Stimulated activated CD4-positive, alpha-beta T cell treated with anti-CD3 and anti-CD28 coated beads, Interleukin-12 subunit alpha, Interleukin-12 subunit beta, amount 100 ng/mL, for 4 hours (primary cell): Measurements from ENCODE around the gene F11R.
"Not testable (repeated sequence)": the region's sequence is repeated elsewhere in the genome, so short reads cannot be mapped to it uniquely, and the experiment has no call there.

Source experiments
- DNase-seq: peaks from one replicate; pipeline ENCODE4 v3.0.0-alpha.2; 2020

F11R gene

DNA sequence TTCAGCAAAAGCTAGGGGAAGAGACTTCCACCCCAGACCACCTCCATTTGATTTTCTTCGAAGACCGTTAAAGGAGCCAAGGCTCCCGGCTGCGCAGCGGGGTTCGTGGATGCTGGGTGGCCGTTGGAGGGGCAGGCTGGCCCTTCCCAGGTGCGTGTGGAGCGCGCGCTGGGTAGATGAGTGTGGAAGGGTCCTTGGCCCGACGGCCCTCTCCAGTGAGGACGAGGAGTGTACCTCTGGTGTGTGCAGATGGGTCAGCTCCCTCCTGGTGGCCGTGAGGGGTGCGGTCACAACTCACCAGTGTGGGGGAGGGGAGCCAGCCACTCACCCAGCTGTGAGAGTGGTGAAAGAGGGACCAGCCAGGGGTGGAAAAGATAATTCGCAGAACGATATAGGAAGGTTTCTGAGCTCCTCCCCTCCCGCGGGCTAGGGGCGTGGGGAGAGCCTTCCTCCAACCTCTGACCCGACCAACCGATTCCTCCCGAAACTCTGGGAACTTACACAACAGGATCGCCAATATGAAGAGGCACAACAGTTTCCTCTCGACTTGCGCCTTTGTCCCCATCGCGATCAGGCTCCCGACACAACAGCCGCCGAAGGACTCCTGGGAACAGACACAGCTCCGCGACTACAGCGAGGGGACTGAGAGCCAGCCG, at the start of gene F11R:
Gene F11R (minus strand): TSS at position 644 of the 656 bp plus-strand sequence. CDS start 79 bp downstream, at position 565.
- peak; percentile 17 for DNase-seq

DNA sequence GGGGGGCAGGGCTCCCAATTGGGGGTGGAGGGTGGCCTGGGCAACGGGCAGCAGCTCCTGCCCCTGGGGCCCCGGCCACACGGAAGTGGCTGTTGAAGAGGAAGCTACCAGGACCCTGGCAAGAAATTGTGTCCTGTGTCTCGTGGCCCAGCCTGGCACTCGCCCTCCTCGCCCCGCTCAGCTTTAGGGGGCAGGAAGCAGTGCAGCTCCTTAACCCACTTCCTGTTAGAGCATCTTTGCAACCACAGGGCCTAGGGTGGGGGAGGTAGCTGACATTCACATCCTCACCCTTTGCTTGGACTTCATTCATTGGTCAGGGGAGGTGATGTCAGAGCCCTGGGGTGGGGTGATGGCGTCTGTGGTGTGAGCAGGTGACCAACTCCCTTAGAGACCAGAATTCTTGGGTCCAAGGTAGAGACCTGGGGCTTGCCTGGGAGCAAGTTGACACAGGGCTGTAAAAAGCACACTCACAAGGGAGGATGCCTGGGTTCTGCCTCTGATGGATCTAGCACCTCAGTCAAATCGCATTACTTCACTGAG, 48.8 kb upstream of the F11R start, which contains the start of gene ARHGAP30:
Gene ARHGAP30 (minus strand): TSS at position 161 of the 540 bp plus-strand sequence. CDS start 267 bp downstream, outside the sequence.
- DNase-seq, result peak; percentile 62

DNA sequence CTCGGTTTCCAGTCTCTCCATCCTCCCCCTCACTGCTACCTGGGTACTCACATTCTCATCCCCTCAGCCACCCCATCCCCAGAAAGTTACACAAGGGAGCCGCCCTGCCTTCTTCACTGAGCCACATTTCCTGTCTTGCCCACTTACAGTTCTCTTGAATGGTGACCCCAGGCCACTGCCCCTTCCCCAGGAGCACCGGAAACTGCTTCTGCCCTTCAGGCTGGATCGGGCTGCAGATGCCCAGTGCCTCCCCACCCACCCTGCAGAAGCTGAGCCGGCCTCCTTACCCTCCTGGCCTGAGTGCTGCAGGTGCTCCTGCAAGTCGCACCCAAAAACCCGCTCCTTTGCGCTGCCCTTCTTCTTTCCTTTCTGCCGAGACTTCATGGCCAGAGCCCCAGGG, 48.3 kb upstream of the F11R start:
- DNase-seq, result no peak

DNA sequence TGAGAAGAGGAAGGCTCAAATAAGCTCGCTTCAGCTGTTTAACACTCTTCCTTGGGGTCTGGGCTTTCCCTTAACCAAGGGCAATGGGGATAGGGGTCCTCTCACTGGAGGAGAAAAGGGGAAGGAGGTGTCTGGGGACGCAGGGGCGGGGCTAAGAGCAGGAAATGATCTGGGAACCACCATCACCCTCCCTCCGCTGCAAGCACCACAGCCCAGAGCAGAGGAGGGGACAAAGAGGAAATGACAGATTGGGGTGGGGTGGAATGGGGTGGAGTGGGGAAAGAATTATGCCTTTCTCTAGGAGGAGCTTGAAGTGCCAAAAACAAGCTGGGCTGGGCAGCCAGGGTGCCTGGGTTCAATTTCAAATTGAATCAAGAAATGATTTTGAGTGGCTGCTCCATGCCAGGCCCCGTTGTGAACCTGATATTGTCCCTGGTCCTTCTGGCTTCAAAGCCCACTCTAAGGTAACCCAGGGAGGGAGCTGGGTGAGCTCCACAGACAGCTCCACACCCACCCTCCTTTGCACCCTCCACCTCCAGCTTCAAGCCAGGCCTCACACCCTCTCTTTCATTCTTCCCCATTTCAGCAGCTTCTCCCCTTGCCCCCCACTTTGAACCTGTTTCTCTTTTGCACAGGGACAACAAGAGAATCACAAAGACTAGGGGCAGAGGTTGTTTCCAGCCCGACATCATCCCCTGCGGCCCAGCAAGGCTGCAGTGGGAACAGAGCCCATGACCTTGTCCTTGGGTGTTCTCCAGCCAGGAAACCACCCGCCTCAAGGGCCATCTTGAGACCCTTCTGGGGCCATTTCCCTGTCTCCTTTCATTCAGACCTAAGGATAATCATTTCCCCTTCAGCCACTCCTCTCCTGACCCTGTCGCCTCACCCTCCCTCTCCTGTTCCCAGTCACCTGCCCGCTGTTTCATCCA, 47.6 kb upstream of the F11R start:
- peak; percentile 69 for DNase-seq

DNA sequence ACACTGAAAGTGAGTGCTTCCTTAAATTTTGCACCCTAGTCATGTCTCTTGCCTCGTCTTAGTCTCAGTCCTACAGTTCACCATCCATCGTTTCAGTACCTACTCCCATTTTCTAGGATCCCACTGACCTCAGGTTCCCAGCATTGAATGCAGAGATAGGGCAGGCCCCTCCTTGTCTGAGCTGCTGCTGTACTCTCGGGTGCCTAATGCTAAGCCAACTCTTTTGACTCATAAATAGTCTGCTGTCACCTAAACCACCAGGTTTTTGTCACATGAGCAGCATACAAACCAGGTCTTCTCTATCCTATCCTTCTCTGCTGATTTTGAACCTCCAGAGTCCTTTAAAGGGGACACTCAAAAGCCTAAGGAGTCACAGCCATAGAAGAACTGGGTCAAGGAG, 45.7 kb upstream of the F11R start:
- no peak for DNase-seq

DNA sequence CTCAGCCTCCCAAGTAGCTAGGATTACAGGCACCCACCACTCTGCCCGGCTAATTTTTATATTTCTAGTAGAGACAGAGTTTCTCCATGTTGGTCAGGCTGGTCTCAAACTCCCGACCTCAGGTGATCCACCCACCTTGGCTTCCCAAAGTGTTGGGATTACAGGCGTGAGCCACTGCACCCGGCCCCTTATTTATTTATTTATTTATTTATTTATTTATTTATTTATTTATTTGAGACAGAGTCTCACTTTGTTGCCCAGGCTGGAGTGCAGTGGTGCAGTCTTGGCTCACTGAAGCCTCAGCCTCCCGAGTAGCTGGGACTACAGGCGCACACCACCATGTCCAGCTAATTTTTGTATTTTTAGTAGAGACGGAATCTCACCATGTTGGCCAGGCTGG, 44.7 kb upstream of the F11R start:
- not testable (repeated sequence) for DNase-seq

DNA sequence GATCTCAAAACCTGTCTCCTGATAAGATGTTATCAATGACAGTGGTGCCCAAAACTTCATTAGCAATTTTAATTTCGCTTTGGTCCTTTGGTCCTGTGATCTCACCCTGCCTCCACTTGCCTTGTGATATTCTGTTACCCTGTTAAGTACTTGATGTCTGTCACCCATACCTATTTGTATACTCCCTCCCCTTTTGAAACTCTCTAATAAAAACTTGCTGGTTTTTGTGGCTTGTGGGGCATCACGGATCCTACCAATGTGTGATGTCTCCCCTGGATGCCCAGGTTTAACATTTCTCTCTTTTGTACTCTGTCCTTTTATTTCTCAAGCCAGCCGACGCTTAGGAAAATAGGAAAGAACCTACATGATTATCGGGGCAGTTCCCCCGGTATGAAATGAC, 43.0 kb upstream of the F11R start:
- DNase-seq, result not testable (repeated sequence)

DNA sequence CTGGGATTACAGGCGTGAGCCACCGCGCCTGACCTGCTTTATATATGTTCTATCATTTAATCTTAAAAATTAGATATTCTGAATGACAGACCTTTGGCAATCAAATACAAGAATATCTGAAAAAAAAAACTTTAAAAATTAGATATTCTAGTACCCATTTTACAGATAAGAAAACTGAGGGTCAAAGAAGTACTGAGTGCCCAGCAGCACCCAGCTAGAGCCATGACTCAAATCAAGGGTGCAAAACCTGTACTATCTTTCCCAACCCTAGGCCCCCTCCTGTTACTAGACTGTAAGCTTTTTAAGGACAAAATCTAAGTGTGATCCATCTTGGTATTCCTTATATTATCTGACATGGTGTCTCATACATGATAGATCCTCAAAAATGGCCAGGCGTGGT, 40.5 kb upstream of the F11R start:
- DNase-seq, result no peak

DNA sequence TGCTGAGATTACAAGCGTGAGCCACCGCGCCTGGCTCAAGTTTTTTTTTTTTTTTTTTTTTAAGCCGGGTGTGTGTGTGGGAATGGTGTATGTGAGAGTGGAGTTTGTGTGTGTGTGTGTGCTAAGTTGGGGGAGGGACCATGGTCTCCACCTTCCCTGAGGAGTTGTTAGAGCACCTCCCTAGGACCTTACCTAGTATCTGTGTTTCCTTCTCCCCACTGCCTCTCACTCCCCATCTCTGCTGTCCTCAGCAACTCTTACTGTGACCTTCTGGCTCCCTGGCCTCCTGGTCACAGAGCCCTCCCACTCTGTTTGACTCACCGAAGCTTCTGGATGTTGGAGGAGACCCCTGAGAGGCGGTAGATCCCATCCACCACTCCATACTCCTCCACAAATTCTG, 38.3 kb upstream of the F11R start:
- no peak for DNase-seq

DNA sequence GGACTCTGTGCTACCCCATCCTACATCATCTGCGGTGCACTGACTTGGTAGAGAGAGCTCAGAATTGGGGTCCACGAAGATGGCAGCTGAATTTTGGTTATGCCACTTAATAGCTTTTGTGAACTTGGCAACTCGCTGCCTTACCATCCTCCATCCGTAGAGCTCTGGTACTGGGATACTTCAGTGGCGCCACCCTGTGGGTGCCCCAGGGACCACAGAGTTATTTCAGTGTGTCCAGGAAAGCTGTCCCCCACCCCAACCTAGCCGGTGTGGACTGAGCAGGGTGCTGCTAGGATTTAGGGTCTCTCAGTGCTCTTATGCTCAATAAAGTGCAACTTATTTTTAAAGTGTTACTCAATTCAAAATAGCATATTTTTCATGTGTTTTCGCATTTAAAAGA, 33.9 kb upstream of the F11R start:
- no peak for DNase-seq

DNA sequence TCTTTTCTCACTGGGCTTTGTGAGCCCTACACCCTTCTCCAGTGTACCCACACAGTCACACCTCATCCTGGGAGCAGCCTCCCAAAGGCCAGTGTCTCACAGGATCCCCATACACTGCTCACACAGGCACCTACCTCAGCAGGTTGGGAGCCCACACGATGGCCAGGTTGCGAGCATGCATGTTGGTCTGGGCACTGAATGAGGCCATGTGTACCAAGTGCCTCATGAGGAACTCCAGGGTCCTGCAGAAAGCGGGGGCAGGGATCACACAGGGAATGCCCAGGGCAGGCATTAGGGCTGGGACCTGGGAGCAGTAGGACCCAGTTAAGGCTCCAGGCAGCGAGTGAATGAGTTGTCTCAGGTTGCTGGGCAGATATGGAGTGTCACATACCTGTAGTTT, 33.3 kb upstream of the F11R start:
- no peak for DNase-seq

DNA sequence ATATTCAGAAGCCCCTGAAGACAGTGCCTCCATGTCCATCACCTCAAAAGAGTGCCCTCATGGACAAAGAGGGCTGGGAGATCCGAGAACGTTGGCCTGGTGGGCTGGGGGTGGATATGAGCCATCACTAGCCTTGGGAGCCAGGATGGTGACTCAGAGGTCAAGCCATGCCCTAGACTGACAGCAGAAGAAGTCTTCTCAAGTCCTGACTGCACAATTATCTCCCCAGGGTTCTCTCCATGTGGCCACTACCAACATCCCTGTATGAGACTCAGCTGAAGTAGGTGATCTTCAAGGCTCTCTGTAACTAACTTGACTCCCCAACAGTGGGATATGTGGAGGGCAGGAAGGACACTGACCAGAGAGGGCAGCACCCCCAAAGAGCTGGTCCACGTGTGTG, 31.9 kb upstream of the F11R start:
- DNase-seq, result no peak

DNA sequence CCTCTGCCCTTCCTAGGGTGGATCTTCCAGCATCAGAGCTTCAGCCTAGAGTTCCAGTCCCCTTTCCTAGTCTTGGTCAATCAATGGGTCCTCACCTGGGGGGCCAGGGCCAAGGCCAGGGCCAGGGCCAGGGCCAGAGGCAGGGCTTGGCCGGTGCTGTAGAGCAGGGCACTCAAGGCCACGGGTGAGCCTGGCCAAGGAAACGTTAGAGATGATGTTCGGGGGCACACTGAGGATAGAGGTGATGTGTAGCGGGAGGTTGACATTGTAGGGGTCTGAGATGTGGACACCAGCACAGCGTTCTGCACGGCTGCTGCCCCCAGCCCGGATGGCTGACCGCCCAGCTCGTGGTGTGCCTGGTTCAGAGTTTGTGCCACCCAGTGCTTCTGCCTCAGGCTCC, 30.3 kb upstream of the F11R start:
- DNase-seq, result no peak

DNA sequence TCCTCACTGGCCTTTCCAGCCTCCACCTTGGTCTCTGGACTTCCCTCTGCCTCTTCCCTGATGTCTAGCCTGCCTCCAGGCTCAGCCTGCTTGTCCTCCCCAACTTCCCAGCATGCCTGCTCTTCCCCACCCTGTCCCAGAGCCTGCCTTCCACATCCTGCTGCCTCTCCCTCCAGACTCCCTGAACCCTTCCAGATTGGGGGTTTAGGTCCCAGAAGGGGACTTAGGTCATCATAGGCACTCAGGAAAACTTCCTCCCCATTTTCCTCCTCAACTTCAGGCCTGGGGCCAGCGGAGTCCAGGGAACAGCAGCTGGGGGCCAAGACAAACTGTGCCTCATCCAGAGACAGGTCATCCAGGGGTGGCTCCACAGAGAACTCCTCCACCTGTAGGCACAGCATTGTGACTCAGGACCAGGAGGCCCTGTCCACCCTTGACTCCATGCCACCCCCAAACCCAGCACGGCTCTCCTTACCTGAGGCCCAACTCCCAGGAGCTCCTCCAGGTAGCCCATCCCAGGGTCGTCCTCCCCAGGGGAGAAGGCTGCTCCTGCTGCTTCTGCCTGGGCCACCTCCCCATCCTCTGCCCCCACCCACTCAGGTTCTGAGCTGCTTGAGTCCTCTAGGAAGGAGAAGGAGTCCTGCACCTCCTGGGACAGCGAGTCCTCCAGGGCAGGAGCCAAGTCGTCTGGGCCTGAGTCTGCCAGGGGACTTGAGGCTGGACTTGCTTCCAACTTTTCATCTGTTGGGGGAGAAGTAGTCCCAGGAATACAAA, 28.2 kb upstream of the F11R start:
- DNase-seq, result no peak

DNA sequence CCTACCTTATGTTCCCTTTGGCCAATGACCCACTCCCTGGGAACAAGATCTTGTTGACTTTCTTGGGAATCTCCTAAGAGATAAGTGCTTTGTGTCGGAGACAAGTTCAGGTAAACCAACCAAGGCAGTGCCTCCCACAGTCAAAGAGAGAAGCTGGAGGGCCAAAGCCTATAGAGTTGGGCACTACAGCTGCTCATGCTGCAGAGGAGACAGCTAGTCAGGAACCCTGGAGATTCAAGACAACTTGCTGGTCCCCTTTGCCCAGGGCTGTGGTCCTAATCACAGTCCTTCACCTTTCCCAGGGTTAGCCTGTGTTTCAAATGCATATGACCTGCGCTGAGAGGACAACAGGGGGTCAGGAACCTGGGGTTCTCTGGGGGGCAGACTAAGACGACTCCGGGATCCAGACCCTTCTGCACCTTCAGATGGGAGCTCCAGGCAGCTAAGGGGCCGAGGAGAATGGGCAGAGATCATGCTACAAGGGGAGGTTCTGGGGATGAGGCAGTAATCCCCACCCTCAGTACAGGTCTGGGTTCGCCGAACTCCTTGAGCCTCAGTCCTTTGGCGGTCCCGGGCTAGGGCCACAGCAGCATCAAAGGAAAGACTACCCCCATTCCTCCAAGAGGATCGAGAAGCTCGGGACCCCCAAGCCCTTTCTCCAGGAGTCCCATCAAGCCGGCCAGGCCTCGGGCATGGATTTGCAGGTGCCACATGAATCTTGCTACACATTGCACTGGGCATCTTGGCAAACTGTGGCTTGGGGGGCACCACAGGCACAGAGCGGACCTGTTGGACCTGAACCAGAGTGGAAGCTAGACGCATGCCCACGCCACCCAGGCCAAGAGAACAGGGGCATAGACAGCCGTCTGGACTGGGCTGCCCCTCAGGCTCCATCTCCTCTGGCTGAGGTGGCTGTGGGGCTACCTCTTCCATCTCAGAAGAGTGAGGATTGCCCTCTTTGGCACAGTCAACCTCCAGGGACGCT, 26.8 kb upstream of the F11R start:
- no peak for DNase-seq

DNA sequence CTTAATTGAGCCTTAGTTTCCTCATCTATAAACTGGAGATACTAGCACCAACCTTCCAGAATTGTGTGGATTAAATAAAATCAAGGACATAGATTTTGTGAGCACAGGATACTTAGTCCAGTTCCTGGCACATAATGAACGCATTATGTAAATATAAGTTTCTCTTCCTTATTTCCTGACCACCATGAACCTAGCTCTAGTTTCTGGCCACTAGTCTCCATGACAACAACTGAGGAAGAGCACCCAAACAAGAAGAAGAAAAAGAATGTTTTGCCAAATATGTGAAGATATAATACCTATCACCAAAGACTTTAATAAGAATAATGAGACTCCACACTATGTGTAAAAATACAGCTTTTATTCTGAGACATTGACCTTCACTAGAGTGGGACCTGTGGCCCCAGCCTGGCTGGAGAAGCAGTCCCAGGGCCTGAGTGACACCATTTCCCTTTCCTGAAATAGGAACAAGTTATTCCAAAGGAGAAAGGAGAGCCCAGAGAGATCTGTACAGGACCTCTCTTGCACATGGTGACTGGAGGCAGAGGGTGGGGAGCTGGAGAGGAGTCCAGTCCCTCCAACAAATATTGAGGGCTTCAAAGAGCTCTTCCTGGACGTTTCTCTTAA, 25.8 kb upstream of the F11R start:
- DNase-seq, result no peak

DNA sequence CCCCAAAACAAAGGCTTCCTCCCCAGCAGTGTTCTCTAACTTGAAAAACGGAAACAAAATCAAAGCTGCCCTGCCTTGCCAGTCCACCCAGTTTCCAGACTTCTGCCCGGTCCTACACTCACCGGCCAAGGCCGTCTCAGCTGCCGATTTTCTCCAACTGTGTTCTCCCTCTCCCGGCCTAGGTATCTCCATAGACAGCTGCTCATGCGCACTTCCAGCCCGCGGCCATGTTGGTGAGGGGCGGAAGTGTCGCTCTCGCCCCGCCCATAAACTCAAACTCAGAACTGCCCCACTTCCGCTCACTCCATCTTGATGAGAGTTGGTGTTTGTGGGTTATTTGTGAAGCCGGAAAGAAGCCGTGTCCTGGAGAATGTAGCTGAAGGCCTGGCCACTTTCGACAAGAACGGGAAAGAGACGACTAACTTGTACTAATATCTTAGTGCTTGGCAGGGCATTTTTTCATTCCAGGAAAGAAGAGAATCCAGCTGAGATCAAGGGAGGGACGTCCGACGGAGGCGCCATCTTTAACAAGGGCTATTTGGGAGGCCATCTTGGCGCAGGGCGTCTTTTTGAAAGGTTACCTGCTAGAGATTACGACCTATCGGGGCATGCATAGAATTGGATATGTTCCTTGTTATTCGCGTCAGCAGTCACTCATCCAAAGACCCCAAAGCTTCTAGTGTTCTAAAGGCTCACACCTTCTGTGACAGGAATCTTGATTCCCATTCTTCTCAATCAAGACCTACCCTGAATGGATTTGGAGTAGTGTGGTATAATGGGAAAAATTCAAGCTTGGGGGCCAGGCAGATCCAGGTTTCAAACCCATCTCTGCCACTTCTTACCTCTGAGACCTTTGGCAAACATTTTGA, 25.0 kb upstream of the F11R start, which contains the start of gene USF1:
Gene USF1 (minus strand): TSS at position 242 of the 869 bp plus-strand sequence. CDS start 2,702 bp downstream, outside the sequence.
- peak; percentile 85 for DNase-seq

DNA sequence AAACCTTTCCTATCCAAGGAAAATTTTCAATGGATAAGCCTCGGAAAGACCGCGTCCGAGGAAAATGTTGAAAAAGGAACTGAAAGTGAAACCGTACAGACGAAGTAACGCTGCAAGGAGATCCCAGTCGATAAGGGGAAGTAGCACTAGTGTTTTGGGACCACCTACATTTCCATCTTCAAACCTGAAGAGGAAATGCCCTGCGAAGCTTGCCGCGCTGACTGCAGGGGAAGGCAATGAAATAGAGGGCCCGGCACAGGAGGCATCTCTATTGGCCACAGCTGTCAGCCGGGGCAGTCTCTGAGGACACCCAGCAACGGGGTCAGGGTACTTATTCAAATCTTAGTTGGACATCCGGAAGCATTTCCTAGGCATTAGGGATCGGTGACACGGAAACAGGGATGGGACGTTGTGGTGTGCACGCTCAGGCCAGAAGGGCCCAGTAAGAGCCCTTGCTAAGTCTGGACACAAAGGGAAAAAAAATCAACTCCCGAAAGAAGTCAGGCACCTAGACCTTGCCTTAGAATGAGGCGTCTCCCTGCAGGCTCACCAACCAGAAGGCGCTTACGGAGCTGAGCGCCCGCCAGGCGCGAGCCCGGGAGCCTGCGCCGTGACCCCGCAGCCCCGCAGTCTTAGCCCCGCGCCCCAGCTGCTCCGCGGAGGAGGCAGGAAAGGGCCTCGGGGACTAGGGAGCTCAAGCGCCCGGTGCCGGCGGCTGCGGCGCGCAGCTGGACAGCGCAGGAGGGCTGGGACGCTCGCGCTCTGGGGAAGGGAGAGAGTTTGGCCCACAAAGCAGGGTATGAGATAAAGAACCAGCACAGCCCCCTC, 24.2 kb upstream of the F11R start:
- peak; percentile 38 for DNase-seq

DNA sequence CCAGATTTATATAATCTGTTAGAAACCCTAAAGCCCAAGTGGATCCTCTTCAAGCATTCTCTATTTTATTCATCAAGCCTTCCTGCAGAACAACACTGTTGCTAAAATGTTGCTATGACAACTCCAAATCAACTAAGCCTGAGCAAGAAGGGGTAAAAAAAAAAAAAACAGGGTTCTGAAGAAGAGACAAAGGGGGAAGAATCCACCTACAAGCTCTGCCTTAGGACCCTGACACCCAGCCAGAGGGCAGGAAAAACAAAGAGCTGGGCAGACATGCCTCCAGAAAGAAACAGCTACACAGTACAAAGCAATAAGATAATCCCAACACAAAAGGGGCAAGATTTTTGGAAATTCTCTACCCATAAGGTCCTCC, 23.6 kb upstream of the F11R start:
- no peak for DNase-seq
